GM10847 (cell line): Measurements from ENCODE around the gene STRC.
"Not testable (repeated sequence)": the region's sequence is repeated elsewhere in the genome, so short reads cannot be mapped to it uniquely, and the experiment has no call there.

Experiments used
- POLR2A ChIP-seq: IDR thresholded peaks from 2 replicates; pipeline ENCODE4 v1.6.1; 2011; ENCODE audit not compliant: insufficient read length; ENCODE audit errors: extremely low read depth

STRC gene

DNA sequence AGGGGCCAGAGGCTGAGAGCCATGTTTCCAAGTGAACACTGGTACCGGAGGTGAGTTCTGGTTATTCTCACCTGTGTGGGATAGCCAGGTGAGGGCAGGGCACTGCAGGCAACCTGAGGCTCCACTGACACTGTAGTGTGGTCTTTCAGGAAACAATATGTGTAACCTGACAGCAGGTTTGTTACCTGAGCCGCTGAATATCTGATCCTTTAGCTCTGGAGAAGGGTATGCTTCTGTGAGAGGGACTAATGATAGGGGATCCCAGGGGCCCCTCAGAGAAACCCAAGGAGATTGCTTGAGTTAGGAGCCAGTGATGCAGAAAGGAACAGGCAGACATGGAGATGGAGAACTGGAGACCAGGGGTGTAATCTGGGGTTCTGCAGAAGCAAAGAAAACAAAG lies at the start of gene STRC:
STRC (minus strand) TSS at position 101 of the 400 bp plus-strand sequence; CDS start at position 23, 78 bp downstream.
- not testable (repeated sequence) for TF ChIP-seq POLR2A

DNA sequence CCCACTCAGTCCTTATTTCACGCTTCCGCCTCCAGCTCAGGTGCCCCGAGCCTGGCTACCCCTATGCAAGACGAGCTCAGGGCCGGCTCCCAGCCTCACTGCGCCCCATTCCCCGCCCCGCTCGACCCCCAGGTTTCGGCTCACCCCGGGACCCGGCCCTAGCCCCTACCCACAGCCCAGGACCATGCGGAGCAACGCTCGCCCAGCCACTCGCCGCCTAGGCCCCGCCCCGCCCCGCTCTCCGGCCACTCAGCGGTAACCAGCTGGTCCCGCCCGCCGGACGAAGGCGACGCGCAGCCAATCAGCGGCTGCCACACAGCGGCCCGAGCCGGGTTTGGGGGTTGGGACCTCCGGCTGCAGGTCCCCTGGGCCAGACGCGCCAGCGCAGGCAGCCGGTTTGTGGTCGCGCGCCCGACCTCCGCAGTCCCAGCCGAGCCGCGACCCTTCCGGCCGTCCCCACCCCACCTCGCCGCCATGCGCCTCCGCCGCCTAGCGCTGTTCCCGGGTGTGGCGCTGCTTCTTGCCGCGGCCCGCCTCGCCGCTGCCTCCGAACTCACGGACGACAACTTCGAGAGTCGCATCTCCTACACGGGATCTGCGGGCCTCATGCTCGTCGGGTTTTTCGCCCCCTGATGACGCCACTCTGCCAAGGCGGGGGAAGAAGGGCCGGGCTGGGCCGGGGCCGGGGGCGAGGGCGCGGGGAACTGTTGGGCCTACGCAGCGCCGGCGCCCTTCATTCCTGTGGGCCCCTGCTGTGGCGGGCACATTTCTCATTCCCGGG lies 30.2 kb upstream of the STRC start, which contains the start of gene CATSPER2:
CATSPER2 (minus strand) TSS at position 196 of the 781 bp plus-strand sequence. CDS start 783 bp downstream, outside the sequence.
- TF ChIP-seq POLR2A: no peak

DNA sequence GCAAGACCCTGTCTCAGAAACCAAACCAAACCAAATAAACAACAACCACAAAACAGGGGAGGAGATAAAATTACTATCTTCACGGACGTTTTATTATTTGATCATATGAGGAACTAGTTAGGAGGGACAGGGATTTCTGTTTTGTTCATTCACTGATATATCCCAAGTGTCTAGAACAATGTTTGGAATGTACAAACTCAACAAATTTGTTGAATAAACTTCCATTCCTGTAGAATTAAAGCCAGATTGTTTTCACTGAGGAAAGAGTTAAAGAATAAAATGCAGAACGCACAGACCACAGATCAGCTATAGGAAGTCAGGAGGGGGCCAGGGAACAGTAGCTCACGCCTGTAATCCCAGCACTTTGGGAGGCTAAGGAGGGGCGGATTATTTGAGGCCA lies 6.5 kb upstream of the STRC start:
- no peak for TF ChIP-seq POLR2A

DNA sequence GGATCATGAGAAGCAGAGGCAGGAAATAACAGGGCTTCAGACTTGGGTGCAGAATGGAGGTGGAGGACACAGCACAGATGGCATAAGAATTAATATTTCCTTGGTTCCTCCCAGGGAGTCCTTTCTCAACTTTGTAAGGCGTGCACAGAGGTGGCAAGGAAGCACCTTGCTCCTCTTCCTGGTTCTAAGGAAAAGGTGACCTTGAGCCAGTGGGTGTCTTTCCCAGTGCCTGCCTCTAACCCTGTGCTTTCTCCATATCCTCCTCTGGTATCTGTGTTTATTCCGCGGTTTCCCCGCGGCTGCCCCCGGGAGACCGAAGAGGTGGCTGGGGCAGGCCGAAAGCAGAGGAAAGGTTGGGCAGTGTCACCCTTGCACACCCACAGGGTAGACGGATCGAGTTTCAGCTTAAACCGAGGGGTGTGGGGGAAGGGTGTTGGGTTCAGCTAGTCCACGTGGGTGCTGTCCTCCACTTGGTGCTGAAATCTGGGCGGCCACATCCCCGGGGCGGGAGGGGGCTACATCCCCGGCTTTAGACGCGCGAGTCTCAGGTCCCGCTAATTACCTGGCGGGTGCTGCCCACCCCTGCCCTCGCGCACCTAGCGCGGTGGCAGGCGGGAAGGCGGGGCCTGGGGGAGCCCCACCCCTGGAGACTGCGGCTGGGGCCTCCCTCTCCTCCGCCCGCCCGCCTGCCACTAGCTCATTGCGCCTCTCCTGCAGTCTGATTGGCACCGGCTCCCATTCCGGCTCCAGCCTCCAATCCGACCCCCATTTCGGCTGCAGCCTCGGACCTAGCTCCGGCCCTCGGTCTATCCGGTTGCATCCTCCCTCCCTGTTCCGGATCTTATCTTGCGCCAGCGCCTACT lies 25.0 kb downstream of the STRC start, which contains the start of gene CKMT1B:
CKMT1B (plus strand) TSS at position 700 of the 863 bp plus-strand sequence. CDS start 192 bp downstream, outside the sequence.
- not testable (repeated sequence) for TF ChIP-seq POLR2A

DNA sequence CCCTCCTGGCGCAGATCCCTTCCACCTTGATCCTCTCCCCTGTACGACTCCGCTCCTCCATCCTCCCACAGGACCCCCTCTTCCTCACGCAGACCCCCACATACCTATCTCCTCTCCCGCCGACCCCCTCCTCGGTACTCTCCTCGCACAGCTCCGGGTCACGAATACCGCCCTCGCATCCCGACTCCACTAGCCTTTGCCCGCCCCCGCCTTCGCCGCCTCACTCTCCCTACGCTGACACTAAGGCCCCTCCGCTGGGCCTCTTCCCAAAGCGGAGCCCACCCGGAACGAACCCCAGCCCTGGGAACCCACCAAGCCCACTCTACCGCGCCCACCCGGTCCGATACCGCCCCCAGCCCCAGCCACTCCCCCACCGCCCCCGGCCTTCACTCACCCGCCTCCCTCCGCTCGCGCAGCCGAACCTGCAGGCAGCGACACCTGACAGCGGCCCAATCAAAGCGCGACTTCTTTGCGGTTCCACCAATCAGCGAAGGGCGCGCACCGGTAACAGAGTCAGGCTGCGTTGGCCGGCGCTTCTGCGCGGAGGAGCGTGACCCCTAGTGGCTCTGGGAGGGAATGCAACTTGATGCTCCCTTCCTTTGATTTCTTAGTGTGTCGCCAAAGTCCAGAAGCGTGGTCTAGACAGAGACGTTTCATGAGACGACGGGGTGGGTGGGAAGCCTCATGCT lies 28.7 kb downstream of the STRC start, which contains the start of gene PPIP5K1:
PPIP5K1 (minus strand) TSS at position 431 of the 689 bp plus-strand sequence. CDS start 5,704 bp downstream, outside the sequence.
- TF ChIP-seq POLR2A: not testable (repeated sequence)

DNA sequence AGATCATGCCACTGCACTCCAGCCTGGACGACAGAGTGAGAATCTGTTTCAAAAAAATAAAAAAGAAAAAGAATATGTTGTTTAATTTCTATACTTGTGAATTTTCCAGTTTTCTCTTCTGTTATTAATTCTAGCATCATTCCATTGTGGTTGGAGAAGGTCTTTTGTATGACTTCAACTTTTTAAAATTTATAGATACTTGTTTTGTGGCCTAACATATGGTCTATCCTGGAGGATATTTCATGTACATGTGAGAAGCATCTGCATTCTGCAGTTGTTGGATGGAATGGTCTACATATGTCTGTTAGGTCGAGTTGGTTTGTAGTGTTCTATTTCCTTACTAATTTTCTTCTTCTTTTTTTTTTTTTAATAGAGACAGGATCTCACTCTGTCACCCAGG lies 65.6 kb downstream of the STRC start:
- TF ChIP-seq POLR2A: no peak

DNA sequence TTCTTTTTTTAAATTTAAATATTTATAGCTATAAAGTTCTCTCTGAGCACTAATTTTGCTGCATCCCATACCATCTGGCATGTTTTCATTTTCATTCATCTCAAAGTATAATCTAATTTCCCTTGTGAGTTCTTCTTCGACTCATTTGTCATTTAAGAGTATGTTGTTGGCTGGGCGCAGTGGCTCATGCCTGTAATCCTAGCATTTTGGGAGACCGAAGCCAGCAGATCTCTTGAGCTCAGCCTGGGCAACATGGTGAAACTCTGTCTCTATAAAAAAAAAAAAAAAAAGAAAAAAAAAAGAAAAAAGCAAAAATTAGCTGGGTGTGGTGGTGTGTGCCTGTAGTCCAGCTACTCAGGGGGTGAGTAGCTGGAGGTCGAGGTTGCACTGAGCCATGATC lies 66.3 kb downstream of the STRC start:
- no peak for TF ChIP-seq POLR2A

DNA sequence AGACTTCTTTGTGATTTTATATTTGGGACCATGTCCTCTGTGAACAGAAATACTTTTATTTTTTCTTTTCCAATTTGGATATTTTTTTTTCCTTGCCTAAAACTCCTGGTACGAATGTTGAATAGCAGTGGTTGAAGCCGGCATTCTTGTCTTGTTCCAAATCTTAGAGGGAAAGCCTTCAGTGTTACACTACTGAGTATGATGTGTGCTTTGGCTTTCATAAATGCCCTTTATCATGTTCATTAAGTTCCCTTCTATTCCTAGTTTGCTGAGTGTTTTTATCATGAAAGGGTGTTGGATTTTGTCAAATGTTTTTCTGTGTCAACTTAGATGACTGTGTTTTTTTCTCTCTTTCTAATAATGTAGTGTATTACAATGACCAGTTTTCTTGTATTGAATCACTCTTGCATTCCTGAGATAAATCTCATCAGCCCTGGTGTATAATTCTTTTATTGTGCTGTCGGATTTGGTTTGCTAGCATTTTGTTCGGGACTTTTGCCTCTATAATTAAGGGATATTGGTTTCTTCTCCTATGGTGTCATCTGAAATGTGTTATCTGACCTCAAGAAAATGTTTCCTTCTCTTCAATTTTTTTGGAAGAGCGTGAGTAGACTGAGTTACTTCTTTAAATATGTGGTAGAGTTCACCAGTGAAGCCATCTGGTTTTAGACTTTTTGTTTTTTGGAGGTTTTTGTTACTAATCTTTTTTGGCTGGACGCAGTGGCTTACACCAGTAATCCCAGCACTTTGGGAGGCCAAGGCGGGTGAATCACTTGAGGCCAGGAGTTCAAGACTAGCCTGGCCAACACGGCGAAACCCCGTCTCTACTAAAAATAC lies 67.9 kb downstream of the STRC start:
- TF ChIP-seq POLR2A: no peak
